ENCODE measurements around the gene GEMIN5. TPM values are rescaled to one million over a fixed set of nuclear protein-coding genes. Genes with fewer than 3 reads are reported as not detected.
A peak's percentile ranks its signal among the peaks of the same experiment; 100 is the strongest.

Gene GEMIN5
- total and polyA plus RNA-seq, 2 of the 8 experiments (the other 6 are each of a cell fraction or from before 2014, with no cell fraction given), result 12.8 to 47.0 TPM

GRCh38 chr5:154937718-154938466 is at the start of gene GEMIN5 (continued):
- TF ChIP-seq HDAC2 (IDR thresholded peaks at IDR 0.05; ENCODE audit: borderline replicate concordance in 1 of 2, low read depth in 2 of 2, low read length in 2 of 2) (peak in 1 of 2 experiments; percentile 93; a peak in 2 of 4 replicates), TBP (IDR thresholded peaks at IDR 0.05; ENCODE audit: low read depth, low read length) (peak; percentile 80), KDM5A (IDR thresholded peaks at IDR 0.05; ENCODE audit: low read length) (no peak)

Measured in H1 (cell line).